ENCODE results near the gene PLEKHA7. TPM values are rescaled to one million over a fixed set of nuclear protein-coding genes. Genes with fewer than 3 reads are reported as not detected.

The PLEKHA7 gene
- polyA plus RNA-seq, 1 of the 3 experiments (the other 2 are of a cell fraction), result 0.12 TPM

DNA sequence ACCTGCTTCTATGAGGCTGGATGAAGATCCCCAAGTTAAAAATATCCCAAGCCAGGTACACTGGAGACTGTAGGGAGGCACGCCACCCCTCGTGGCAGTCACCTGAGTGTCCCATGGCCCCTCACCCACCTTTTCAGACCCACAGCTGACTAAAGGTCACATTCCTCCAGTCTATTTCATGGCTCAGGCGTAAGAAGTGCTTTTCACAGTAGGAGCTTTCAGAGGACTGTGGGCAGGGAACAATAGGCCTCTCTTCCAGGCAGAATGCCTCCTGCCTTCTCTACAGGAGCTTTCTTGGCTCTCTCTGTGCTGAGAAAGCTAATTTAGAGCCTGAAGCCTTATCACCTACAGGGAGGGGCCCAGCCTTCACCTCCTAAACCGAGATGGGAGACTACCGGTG lies 201.9 kb downstream of the PLEKHA7 start:
- 73% methylated on average over 5 of the region's 5 CpGs for WGBS (ENCODE audit: low lambda C conversion rate)
- Histone ChIP-seq H2AFZ (ENCODE audit: low read depth) (no peak overlapping the region), H3K4me1 (ENCODE audit: control insufficient read depth in 1 of 2, insufficient read depth in 2 of 2, low read depth in 1 of 2, low read length in 1 of 2) (peaks cover 4 to 8% of the 10 kb centered on the region in 2 experiments; a peak in 1 of 4 replicates), H3K9me2 (no peaks in the 10 kb centered on the region), H3K27ac (ENCODE audit: low read depth in 2 of 2, low read length in 1 of 2) (no peak overlapping the region), H4K20me1 (ENCODE audit: insufficient read depth) (no peaks in the 10 kb centered on the region), H3K9me3 (no peaks in the 10 kb centered on the region), H3K36me3 (replicated peaks in 1 of 2; ENCODE audit: control insufficient read depth in 1 of 2, insufficient read depth in 2 of 2, low read length in 1 of 2) (no peaks in the 10 kb centered on the region), H3K27me3 (ENCODE audit: insufficient read depth) (no peaks in the 10 kb centered on the region), H3K4me3 (ENCODE audit: low read depth in 2 of 2, low read length in 1 of 2) (no peak overlapping the region), H3K4me2 (no peak overlapping the region), H3F3A (replicated peaks; ENCODE audit: insufficient read depth) (no peaks in the 10 kb centered on the region), H3K9ac (no peak overlapping the region), H3K79me2 (ENCODE audit: insufficient read depth) (no peaks in the 10 kb centered on the region)
- CTCF ChIA-PET, result interaction anchor here (0.6 to 8.8 kb wide), 3 partner anchors 8 to 24 kb away, joined by 3 to 80 read pairs (median 10); no protein-coding TSS in a partner anchor
- DNase-seq, result no peak
- TF ChIP-seq SMC3 (IDR thresholded peaks at IDR 0.05; ENCODE audit: low read depth, low read length) (no peak), TEAD4 (IDR thresholded peaks at IDR 0.05; ENCODE audit: borderline replicate concordance, insufficient read depth) (no peak), TAF1 (IDR thresholded peaks at IDR 0.05; ENCODE audit: borderline replicate concordance, low read depth, low read length) (no peak), GATA2 (CRISPR knock-in tag; IDR thresholded peaks at IDR 0.05) (no peak), NRF1 (IDR thresholded peaks at IDR 0.05; ENCODE audit: low read depth, low read length) (no peak), CHD2 (IDR thresholded peaks at IDR 0.05; ENCODE audit: low read length, partially characterized antibody) (no peak), ELF1 (IDR thresholded peaks at IDR 0.05) (no peak), YY1 (IDR thresholded peaks at IDR 0.05; ENCODE audit: low read depth) (no peak), EP300 (IDR thresholded peaks at IDR 0.05; ENCODE audit: borderline replicate concordance in 1 of 2, low read depth in 1 of 2, low read length in 1 of 2) (no peak), GABPA (IDR thresholded peaks at IDR 0.05; ENCODE audit: low read depth) (no peak), MXI1 (IDR thresholded peaks at IDR 0.05; ENCODE audit: low read depth, low read length) (no peak), POLR2AphosphoS5 (IDR thresholded peaks at IDR 0.05; ENCODE audit: low read depth, low read length) (no peak), JUND (IDR thresholded peaks at IDR 0.05) (no peak), RXRA (IDR thresholded peaks at IDR 0.05; ENCODE audit: borderline replicate concordance, low read depth) (no peak), TCF12 (IDR thresholded peaks at IDR 0.05) (no peak)
- TF ChIP-seq, protein P1, sequence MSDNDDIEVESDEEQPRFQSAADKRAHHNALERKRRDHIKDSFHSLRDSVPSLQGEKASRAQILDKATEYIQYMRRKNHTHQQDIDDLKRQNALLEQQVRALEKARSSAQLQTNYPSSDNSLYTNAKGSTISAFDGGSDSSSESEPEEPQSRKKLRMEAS (IDR thresholded peaks at IDR 0.05; ENCODE audit: low read depth), result no peak
- TF ChIP-seq, protein P2, sequence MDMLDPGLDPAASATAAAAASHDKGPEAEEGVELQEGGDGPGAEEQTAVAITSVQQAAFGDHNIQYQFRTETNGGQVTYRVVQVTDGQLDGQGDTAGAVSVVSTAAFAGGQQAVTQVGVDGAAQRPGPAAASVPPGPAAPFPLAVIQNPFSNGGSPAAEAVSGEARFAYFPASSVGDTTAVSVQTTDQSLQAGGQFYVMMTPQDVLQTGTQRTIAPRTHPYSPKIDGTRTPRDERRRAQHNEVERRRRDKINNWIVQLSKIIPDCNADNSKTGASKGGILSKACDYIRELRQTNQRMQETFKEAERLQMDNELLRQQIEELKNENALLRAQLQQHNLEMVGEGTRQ (IDR thresholded peaks at IDR 0.05; ENCODE audit: borderline replicate concordance, low read depth, low read length), result no peak
- POLR2A ChIA-PET, result no interaction called here

DNA sequence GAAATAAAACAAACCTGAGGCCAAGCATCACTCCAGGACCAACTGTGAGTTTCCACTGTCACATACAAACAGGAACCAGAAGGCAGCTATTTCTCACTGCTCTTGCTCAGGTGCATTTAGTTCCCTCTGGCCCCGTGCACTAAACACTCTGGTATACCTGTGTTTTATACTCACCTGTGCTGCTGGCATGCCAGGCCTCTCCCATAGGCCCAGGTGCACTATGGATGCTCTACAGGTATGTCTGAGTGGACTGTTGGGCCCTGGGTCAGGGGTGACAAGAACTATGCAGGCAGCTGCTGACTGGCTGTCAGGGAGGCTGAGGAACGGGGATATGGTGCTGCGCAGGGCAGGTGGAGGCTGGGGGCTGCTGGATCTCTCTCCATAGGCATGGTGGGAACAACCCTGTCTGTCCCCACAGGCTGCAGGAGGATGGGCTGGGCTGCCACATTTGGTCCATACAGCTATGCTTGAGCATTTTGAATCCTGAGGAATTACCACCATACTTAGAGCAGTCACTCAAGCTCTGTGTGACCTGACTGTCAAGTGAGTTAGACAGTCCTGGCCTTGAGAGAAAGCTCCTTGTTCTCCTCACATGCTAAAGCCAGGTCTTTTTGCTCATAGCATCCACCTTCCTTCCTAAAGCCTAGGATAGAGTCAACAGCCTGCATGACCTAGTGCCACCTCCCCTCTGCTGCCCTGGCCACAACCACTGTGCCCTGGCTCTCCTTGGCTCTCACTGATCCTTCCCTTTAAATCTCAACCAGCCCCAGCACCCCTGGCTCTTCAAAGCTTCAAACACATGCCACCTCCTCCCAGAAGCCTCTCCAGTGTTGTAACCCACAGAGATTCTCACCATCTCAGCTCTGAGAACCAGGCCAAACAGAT lies 202.8 kb downstream of the PLEKHA7 start:
- Histone ChIP-seq H3K4me3 (ENCODE audit: low read depth in 2 of 2, low read length in 1 of 2) (no peak overlapping the region), H4K20me1 (ENCODE audit: insufficient read depth) (no peaks in the 10 kb centered on the region), H3K9me2 (no peaks in the 10 kb centered on the region), H2AFZ (ENCODE audit: low read depth) (no peak overlapping the region), H3K9ac (no peak overlapping the region), H3K79me2 (ENCODE audit: insufficient read depth) (no peaks in the 10 kb centered on the region), H3K4me2 (no peak overlapping the region), H3K36me3 (replicated peaks in 1 of 2; ENCODE audit: control insufficient read depth in 1 of 2, insufficient read depth in 2 of 2, low read length in 1 of 2) (no peaks in the 10 kb centered on the region), H3K27ac (ENCODE audit: low read depth in 2 of 2, low read length in 1 of 2) (no peak overlapping the region), H3K4me1 (ENCODE audit: control insufficient read depth in 1 of 2, insufficient read depth in 2 of 2, low read depth in 1 of 2, low read length in 1 of 2) (peaks cover 4 to 8% of the 10 kb centered on the region in 2 experiments; a peak in 1 of 4 replicates), H3F3A (replicated peaks; ENCODE audit: insufficient read depth) (no peaks in the 10 kb centered on the region), H3K27me3 (ENCODE audit: insufficient read depth) (no peaks in the 10 kb centered on the region), H3K9me3 (no peaks in the 10 kb centered on the region)
- WGBS (ENCODE audit: low lambda C conversion rate), result 92% methylated on average over 3 of the region's 3 CpGs
- CTCF ChIA-PET, result interaction anchor here (1.4 to 8.8 kb wide), 4 partner anchors 9 to 26 kb away, joined by 6 to 80 read pairs (median 8); no protein-coding TSS in a partner anchor
- DNase-seq, result no peak
- POLR2A ChIA-PET, result no interaction called here
- TF ChIP-seq TCF12 (IDR thresholded peaks at IDR 0.05), result no peak
- no peak for TF ChIP-seq MEF2A (IDR thresholded peaks at IDR 0.05; ENCODE audit: borderline replicate concordance, low read depth)
- TF ChIP-seq JUND (IDR thresholded peaks at IDR 0.05), result no peak
- no peak for TF ChIP-seq TEAD4 (IDR thresholded peaks at IDR 0.05; ENCODE audit: borderline replicate concordance, insufficient read depth)
- TF ChIP-seq, protein P3, sequence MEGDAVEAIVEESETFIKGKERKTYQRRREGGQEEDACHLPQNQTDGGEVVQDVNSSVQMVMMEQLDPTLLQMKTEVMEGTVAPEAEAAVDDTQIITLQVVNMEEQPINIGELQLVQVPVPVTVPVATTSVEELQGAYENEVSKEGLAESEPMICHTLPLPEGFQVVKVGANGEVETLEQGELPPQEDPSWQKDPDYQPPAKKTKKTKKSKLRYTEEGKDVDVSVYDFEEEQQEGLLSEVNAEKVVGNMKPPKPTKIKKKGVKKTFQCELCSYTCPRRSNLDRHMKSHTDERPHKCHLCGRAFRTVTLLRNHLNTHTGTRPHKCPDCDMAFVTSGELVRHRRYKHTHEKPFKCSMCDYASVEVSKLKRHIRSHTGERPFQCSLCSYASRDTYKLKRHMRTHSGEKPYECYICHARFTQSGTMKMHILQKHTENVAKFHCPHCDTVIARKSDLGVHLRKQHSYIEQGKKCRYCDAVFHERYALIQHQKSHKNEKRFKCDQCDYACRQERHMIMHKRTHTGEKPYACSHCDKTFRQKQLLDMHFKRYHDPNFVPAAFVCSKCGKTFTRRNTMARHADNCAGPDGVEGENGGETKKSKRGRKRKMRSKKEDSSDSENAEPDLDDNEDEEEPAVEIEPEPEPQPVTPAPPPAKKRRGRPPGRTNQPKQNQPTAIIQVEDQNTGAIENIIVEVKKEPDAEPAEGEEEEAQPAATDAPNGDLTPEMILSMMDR (IDR thresholded peaks at IDR 0.05), result no peak
- TF ChIP-seq NFIC (IDR thresholded peaks at IDR 0.05; ENCODE audit: borderline replicate concordance), result no peak
- TF ChIP-seq, protein P4, sequence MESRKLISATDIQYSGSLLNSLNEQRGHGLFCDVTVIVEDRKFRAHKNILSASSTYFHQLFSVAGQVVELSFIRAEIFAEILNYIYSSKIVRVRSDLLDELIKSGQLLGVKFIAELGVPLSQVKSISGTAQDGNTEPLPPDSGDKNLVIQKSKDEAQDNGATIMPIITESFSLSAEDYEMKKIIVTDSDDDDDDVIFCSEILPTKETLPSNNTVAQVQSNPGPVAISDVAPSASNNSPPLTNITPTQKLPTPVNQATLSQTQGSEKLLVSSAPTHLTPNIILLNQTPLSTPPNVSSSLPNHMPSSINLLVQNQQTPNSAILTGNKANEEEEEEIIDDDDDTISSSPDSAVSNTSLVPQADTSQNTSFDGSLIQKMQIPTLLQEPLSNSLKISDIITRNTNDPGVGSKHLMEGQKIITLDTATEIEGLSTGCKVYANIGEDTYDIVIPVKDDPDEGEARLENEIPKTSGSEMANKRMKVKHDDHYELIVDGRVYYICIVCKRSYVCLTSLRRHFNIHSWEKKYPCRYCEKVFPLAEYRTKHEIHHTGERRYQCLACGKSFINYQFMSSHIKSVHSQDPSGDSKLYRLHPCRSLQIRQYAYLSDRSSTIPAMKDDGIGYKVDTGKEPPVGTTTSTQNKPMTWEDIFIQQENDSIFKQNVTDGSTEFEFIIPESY (IDR thresholded peaks at IDR 0.05; ENCODE audit: borderline replicate concordance, low read depth), result no peak
- no peak for TF ChIP-seq EP300 (IDR thresholded peaks at IDR 0.05; ENCODE audit: borderline replicate concordance in 1 of 2, low read depth in 1 of 2, low read length in 1 of 2)
- TF ChIP-seq YY1 (IDR thresholded peaks at IDR 0.05; ENCODE audit: low read depth), result no peak
- TF ChIP-seq GABPA (IDR thresholded peaks at IDR 0.05; ENCODE audit: low read depth), result no peak
